Daoy (cell line): ENCODE results near the gene ABCA13. TPM values are rescaled to one million over a fixed set of nuclear protein-coding genes. Genes with fewer than 3 reads are reported as not detected.

Experiments used
- DNase-seq: peaks from one replicate; pipeline ENCODE4 v3.0.0-alpha.2; 2015; ENCODE audit warnings: low read depth
- total RNA-seq: library from RNA; depleted of rRNA; stranded (reverse); fragments of >200 nt; shearing (Covaris generic); gene quantifications from 2 replicates; pipeline ENCODE4 v1.2.3, GENCODE V29; 2014

The ABCA13 gene
- total RNA-seq, 1 experiment from 2014 or later, result 0.06 TPM

GRCh38 chr7:48518092-48518491 is 346.8 kb downstream of the ABCA13 start:
- no peak for DNase-seq

GRCh38 chr7:48522692-48523091 is 351.4 kb downstream of the ABCA13 start:
- no peak for DNase-seq

GRCh38 chr7:48525736-48526732 is 354.8 kb downstream of the ABCA13 start:
- no peak for DNase-seq

GRCh38 chr7:48528646-48529045 is 357.4 kb downstream of the ABCA13 start:
- DNase-seq, result no peak

- DNase-seq, result no peak
Observed at GRCh38 chr7:48537561-48537960, 366.3 kb downstream of the ABCA13 start.

GRCh38 chr7:48540746-48541145 is 369.5 kb downstream of the ABCA13 start:
- no peak for DNase-seq

GRCh38 chr7:48548667-48549066 is 377.4 kb downstream of the ABCA13 start:
- no peak for DNase-seq

GRCh38 chr7:48551652-48552051 is 380.4 kb downstream of the ABCA13 start:
- no peak for DNase-seq

GRCh38 chr7:48563334-48563733 is 392.1 kb downstream of the ABCA13 start:
- no peak for DNase-seq

- DNase-seq, result no peak
Observed at GRCh38 chr7:48575516-48575915, 404.3 kb downstream of the ABCA13 start.

GRCh38 chr7:48587475-48587874 is 416.2 kb downstream of the ABCA13 start:
- DNase-seq, result no peak

GRCh38 chr7:48594349-48594748 is 423.1 kb downstream of the ABCA13 start:
- no peak for DNase-seq

- DNase-seq, result no peak
Observed at GRCh38 chr7:48595756-48596155, 424.5 kb downstream of the ABCA13 start.

GRCh38 chr7:48610705-48611104 is 439.4 kb downstream of the ABCA13 start:
- DNase-seq, result no peak

GRCh38 chr7:48611993-48612392 is 440.7 kb downstream of the ABCA13 start:
- DNase-seq, result no peak

- DNase-seq, result no peak
Observed at GRCh38 chr7:48617508-48617907, 446.2 kb downstream of the ABCA13 start.

GRCh38 chr7:48617993-48618392 is 446.7 kb downstream of the ABCA13 start:
- DNase-seq, result no peak

- DNase-seq, result no peak
Observed at GRCh38 chr7:48621076-48621475, 449.8 kb downstream of the ABCA13 start.

- DNase-seq, result no peak
Observed at GRCh38 chr7:48627164-48627563, 455.9 kb downstream of the ABCA13 start.

- DNase-seq, result no peak
Observed at GRCh38 chr7:48628793-48629349, 457.6 kb downstream of the ABCA13 start.

- DNase-seq, result no peak
Observed at GRCh38 chr7:48634116-48634632, 462.9 kb downstream of the ABCA13 start.

- DNase-seq, result no peak
Observed at GRCh38 chr7:48635796-48636195, 464.5 kb downstream of the ABCA13 start.
